ENCODE measurements around the gene PLPP2.
"Not testable (repeated sequence)": the region's sequence is repeated elsewhere in the genome, so short reads cannot be mapped to it uniquely, and the experiment has no call there.

Gene PLPP2

GRCh38 chr19:262125-262524 lies 29.1 kb downstream of the PLPP2 start:
- Histone ChIP-seq H3K4me1 (ENCODE audit: control insufficient read depth, low read depth, low read length) (no peaks in the 10 kb centered on the region), H4K8ac (ENCODE audit: low read depth, low read length) (no peak overlapping the region), H2BK5ac (ENCODE audit: low read length) (no peak overlapping the region), H2BK15ac (replicated peaks; ENCODE audit: low read depth) (no peak overlapping the region), H3K18ac (ENCODE audit: low read length) (no peak overlapping the region), H3K4me2 (ENCODE audit: low read length) (no peak overlapping the region), H3K56ac (ENCODE audit: low read length) (no peak overlapping the region), H3K79me1 (ENCODE audit: low read length) (no peaks in the 10 kb centered on the region), H3K27me3 (ENCODE audit: insufficient read depth, low read length, poor library complexity) (peaks cover 2% of the 10 kb centered on the region), H3K27ac (ENCODE audit: low read depth, low read length) (no peak overlapping the region), H4K5ac (ENCODE audit: low read length) (no peak overlapping the region), H2AK5ac (ENCODE audit: low read length) (no peak overlapping the region), H3K79me2 (ENCODE audit: control insufficient read depth, insufficient read depth, low read length) (no peaks in the 10 kb centered on the region), H3K4me3 (ENCODE audit: low read length) (no peak overlapping the region), H2BK120ac (ENCODE audit: low read depth, low read length) (no peak overlapping the region), H3K23ac (ENCODE audit: low read length) (no peak overlapping the region), H3K36me3 (ENCODE audit: control insufficient read depth, insufficient read depth, low read length) (no peaks in the 10 kb centered on the region), H3K4ac (ENCODE audit: low read depth, low read length) (no peak overlapping the region), H3K9ac (ENCODE audit: low read length) (no peak overlapping the region)
- DNase-seq: no peak
- no CpG with 5 or more reads among the region's 1 CpG for WGBS (ENCODE audit: extremely low coverage, insufficient coverage, low lambda C conversion rate)

- H2BK5ac ChIP-seq (ENCODE audit: low read length); H4K8ac ChIP-seq (ENCODE audit: low read depth, low read length); H3K18ac ChIP-seq (ENCODE audit: low read length); H3K27me3 ChIP-seq (ENCODE audit: insufficient read depth, low read length, poor library complexity); H3K4me3 ChIP-seq (ENCODE audit: low read length); DNase-seq; H3K4ac ChIP-seq (ENCODE audit: low read depth, low read length); H3K79me1 ChIP-seq (ENCODE audit: low read length); H3K4me1 ChIP-seq (ENCODE audit: control insufficient read depth, low read depth, low read length); H2BK15ac ChIP-seq (replicated peaks; ENCODE audit: low read depth); H4K5ac ChIP-seq (ENCODE audit: low read length); H3K27ac ChIP-seq (ENCODE audit: low read depth, low read length); H3K36me3 ChIP-seq (ENCODE audit: control insufficient read depth, insufficient read depth, low read length); H3K4me2 ChIP-seq (ENCODE audit: low read length); H3K23ac ChIP-seq (ENCODE audit: low read length); H2BK120ac ChIP-seq (ENCODE audit: low read depth, low read length); H3K9ac ChIP-seq (ENCODE audit: low read length); H3K56ac ChIP-seq (ENCODE audit: low read length); H3K79me2 ChIP-seq (ENCODE audit: control insufficient read depth, insufficient read depth, low read length); H2AK5ac ChIP-seq (ENCODE audit: low read length): not testable (repeated sequence)
- no CpG with 5 or more reads among the region's 3 CpGs for WGBS (ENCODE audit: extremely low coverage, insufficient coverage, low lambda C conversion rate)
Observed at GRCh38 chr19:256804-257203, 34.4 kb downstream of the PLPP2 start.

- not testable (repeated sequence) for H3K27me3 ChIP-seq (ENCODE audit: insufficient read depth, low read length, poor library complexity); H2BK5ac ChIP-seq (ENCODE audit: low read length); H3K56ac ChIP-seq (ENCODE audit: low read length); H3K18ac ChIP-seq (ENCODE audit: low read length); H2AK5ac ChIP-seq (ENCODE audit: low read length); H2BK15ac ChIP-seq (replicated peaks; ENCODE audit: low read depth); H3K4me3 ChIP-seq (ENCODE audit: low read length); H4K8ac ChIP-seq (ENCODE audit: low read depth, low read length); H3K9ac ChIP-seq (ENCODE audit: low read length); H4K5ac ChIP-seq (ENCODE audit: low read length); H3K4me2 ChIP-seq (ENCODE audit: low read length); H3K4me1 ChIP-seq (ENCODE audit: control insufficient read depth, low read depth, low read length); H3K4ac ChIP-seq (ENCODE audit: low read depth, low read length); H2BK120ac ChIP-seq (ENCODE audit: low read depth, low read length); H3K23ac ChIP-seq (ENCODE audit: low read length); DNase-seq; H3K27ac ChIP-seq (ENCODE audit: low read depth, low read length); H3K79me2 ChIP-seq (ENCODE audit: control insufficient read depth, insufficient read depth, low read length); H3K79me1 ChIP-seq (ENCODE audit: low read length); H3K36me3 ChIP-seq (ENCODE audit: control insufficient read depth, insufficient read depth, low read length)
- no CpG with 5 or more reads among the region's 7 CpGs for WGBS (ENCODE audit: extremely low coverage, insufficient coverage, low lambda C conversion rate)
Observed at GRCh38 chr19:252421-253186, 38.6 kb downstream of the PLPP2 start.

GRCh38 chr19:246551-246950 lies 44.7 kb downstream of the PLPP2 start:
- no peaks in the 10 kb centered on the region for H3K79me2 ChIP-seq (ENCODE audit: control insufficient read depth, insufficient read depth, low read length)
- no peaks in the 10 kb centered on the region for H3K79me1 ChIP-seq (ENCODE audit: low read length)
- no CpG with 5 or more reads among the region's 48 CpGs for WGBS (ENCODE audit: extremely low coverage, insufficient coverage, low lambda C conversion rate)
- H3K9ac ChIP-seq (ENCODE audit: low read length): no peak overlapping the region
- no peak overlapping the region for H3K18ac ChIP-seq (ENCODE audit: low read length)
- no peak overlapping the region for H2BK5ac ChIP-seq (ENCODE audit: low read length)
- no peak overlapping the region for H3K56ac ChIP-seq (ENCODE audit: low read length)
- H2BK15ac ChIP-seq (replicated peaks; ENCODE audit: low read depth): no peak overlapping the region
- H2BK120ac ChIP-seq (ENCODE audit: low read depth, low read length): no peak overlapping the region
- H3K23ac ChIP-seq (ENCODE audit: low read length): no peak overlapping the region
- H3K27me3 ChIP-seq (ENCODE audit: insufficient read depth, low read length, poor library complexity): no peaks in the 10 kb centered on the region
- no peaks in the 10 kb centered on the region for H3K4me1 ChIP-seq (ENCODE audit: control insufficient read depth, low read depth, low read length)
- no peak overlapping the region for H3K4me3 ChIP-seq (ENCODE audit: low read length)
- H2AK5ac ChIP-seq (ENCODE audit: low read length): no peak overlapping the region
- no peak for DNase-seq
- no peak overlapping the region for H3K4me2 ChIP-seq (ENCODE audit: low read length)
- no peak overlapping the region for H3K4ac ChIP-seq (ENCODE audit: low read depth, low read length)
- H3K36me3 ChIP-seq (ENCODE audit: control insufficient read depth, insufficient read depth, low read length): no peaks in the 10 kb centered on the region
- H4K8ac ChIP-seq (ENCODE audit: low read depth, low read length): no peak overlapping the region
- H4K5ac ChIP-seq (ENCODE audit: low read length): no peak overlapping the region
- H3K27ac ChIP-seq (ENCODE audit: low read depth, low read length): no peak overlapping the region

GRCh38 chr19:245900-246299 lies 45.3 kb downstream of the PLPP2 start:
- not testable (repeated sequence) for H4K5ac ChIP-seq (ENCODE audit: low read length); H2AK5ac ChIP-seq (ENCODE audit: low read length); H3K4ac ChIP-seq (ENCODE audit: low read depth, low read length); H2BK15ac ChIP-seq (replicated peaks; ENCODE audit: low read depth); H4K8ac ChIP-seq (ENCODE audit: low read depth, low read length); H3K4me1 ChIP-seq (ENCODE audit: control insufficient read depth, low read depth, low read length); H3K36me3 ChIP-seq (ENCODE audit: control insufficient read depth, insufficient read depth, low read length); H3K79me1 ChIP-seq (ENCODE audit: low read length); H3K4me2 ChIP-seq (ENCODE audit: low read length); H3K27ac ChIP-seq (ENCODE audit: low read depth, low read length); H3K79me2 ChIP-seq (ENCODE audit: control insufficient read depth, insufficient read depth, low read length); H3K27me3 ChIP-seq (ENCODE audit: insufficient read depth, low read length, poor library complexity); H3K56ac ChIP-seq (ENCODE audit: low read length); H3K18ac ChIP-seq (ENCODE audit: low read length); H2BK120ac ChIP-seq (ENCODE audit: low read depth, low read length); H3K23ac ChIP-seq (ENCODE audit: low read length); H3K4me3 ChIP-seq (ENCODE audit: low read length); H3K9ac ChIP-seq (ENCODE audit: low read length); H2BK5ac ChIP-seq (ENCODE audit: low read length)
- WGBS (ENCODE audit: extremely low coverage, insufficient coverage, low lambda C conversion rate): no CpG with 5 or more reads among the region's 13 CpGs
- peak; percentile 3 for DNase-seq

- no peak overlapping the region for H2BK5ac ChIP-seq (ENCODE audit: low read length)
- H3K4me3 ChIP-seq (ENCODE audit: low read length): no peak overlapping the region
- no peak for DNase-seq
- no peak overlapping the region for H3K9ac ChIP-seq (ENCODE audit: low read length)
- no peak overlapping the region for H3K56ac ChIP-seq (ENCODE audit: low read length)
- 100% methylated on average over 1 of the region's 2 CpGs for WGBS (ENCODE audit: extremely low coverage, insufficient coverage, low lambda C conversion rate)
- no peak overlapping the region for H3K23ac ChIP-seq (ENCODE audit: low read length)
- H3K4ac ChIP-seq (ENCODE audit: low read depth, low read length): no peak overlapping the region
- no peak overlapping the region for H4K5ac ChIP-seq (ENCODE audit: low read length)
- H3K4me2 ChIP-seq (ENCODE audit: low read length): no peak overlapping the region
- no peaks in the 10 kb centered on the region for H3K27me3 ChIP-seq (ENCODE audit: insufficient read depth, low read length, poor library complexity)
- no peak overlapping the region for H2AK5ac ChIP-seq (ENCODE audit: low read length)
- H3K27ac ChIP-seq (ENCODE audit: low read depth, low read length): no peak overlapping the region
- no peak overlapping the region for H4K8ac ChIP-seq (ENCODE audit: low read depth, low read length)
- no peaks in the 10 kb centered on the region for H3K79me2 ChIP-seq (ENCODE audit: control insufficient read depth, insufficient read depth, low read length)
- H3K36me3 ChIP-seq (ENCODE audit: control insufficient read depth, insufficient read depth, low read length): no peaks in the 10 kb centered on the region
- H2BK120ac ChIP-seq (ENCODE audit: low read depth, low read length): no peak overlapping the region
- no peak overlapping the region for H3K18ac ChIP-seq (ENCODE audit: low read length)
- no peaks in the 10 kb centered on the region for H3K79me1 ChIP-seq (ENCODE audit: low read length)
- H2BK15ac ChIP-seq (replicated peaks; ENCODE audit: low read depth): no peak overlapping the region
- no peaks in the 10 kb centered on the region for H3K4me1 ChIP-seq (ENCODE audit: control insufficient read depth, low read depth, low read length)
Observed at GRCh38 chr19:245457-245856, 45.7 kb downstream of the PLPP2 start.
